Islet of Langerhans (tissue), 1 donor: Measurements from ENCODE around the gene ZNF804A.
"Not testable (repeated sequence)": the region's sequence is repeated elsewhere in the genome, so short reads cannot be mapped to it uniquely, and the experiment has no call there.

Experiments used
- FAIRE-seq: peaks from one replicate; lab custom pipeline; 2011; peaks lifted over from hg19 to GRCh38; lab: Jason Lieb, UNC

The ZNF804A gene

GRCh38 chr2:184834699-184835397 is 236.5 kb downstream of the ZNF804A start:
- no peak for FAIRE-seq

- no peak for FAIRE-seq
These were observed 237.0 kb downstream of the ZNF804A start for GRCh38 chr2:184835398-184835715.

- FAIRE-seq, result no peak
These were observed 249.0 kb downstream of the ZNF804A start for GRCh38 chr2:184847331-184847730.

GRCh38 chr2:184849516-184849915 is 251.2 kb downstream of the ZNF804A start:
- no peak for FAIRE-seq

- no peak for FAIRE-seq
These were observed 253.2 kb downstream of the ZNF804A start for GRCh38 chr2:184851576-184851975.

GRCh38 chr2:184859187-184859586 is 260.9 kb downstream of the ZNF804A start:
- FAIRE-seq, result no peak

GRCh38 chr2:184860744-184861143 is 262.4 kb downstream of the ZNF804A start:
- no peak for FAIRE-seq

- FAIRE-seq, result no peak
These were observed 276.9 kb downstream of the ZNF804A start for GRCh38 chr2:184875212-184875611.

GRCh38 chr2:184875911-184876310 is 277.6 kb downstream of the ZNF804A start:
- no peak for FAIRE-seq

- no peak for FAIRE-seq
These were observed 279.6 kb downstream of the ZNF804A start for GRCh38 chr2:184877909-184878308.

GRCh38 chr2:184879671-184880070 is 281.3 kb downstream of the ZNF804A start:
- FAIRE-seq, result no peak

GRCh38 chr2:184886585-184886984 is 288.3 kb downstream of the ZNF804A start:
- FAIRE-seq, result not testable (repeated sequence)

GRCh38 chr2:184890311-184890710 is 292.0 kb downstream of the ZNF804A start:
- no peak for FAIRE-seq

- no peak for FAIRE-seq
These were observed 306.7 kb downstream of the ZNF804A start for GRCh38 chr2:184904991-184905390.

GRCh38 chr2:184906160-184906559 is 307.8 kb downstream of the ZNF804A start:
- no peak for FAIRE-seq

GRCh38 chr2:184906709-184907108 is 308.4 kb downstream of the ZNF804A start:
- no peak for FAIRE-seq

GRCh38 chr2:184908966-184909365 is 310.6 kb downstream of the ZNF804A start:
- FAIRE-seq, result no peak

- FAIRE-seq, result no peak
These were observed 322.2 kb downstream of the ZNF804A start for GRCh38 chr2:184920451-184920965.

GRCh38 chr2:184921676-184922075 is 323.3 kb downstream of the ZNF804A start:
- FAIRE-seq, result no peak

- FAIRE-seq, result no peak
These were observed 325.4 kb downstream of the ZNF804A start for GRCh38 chr2:184923751-184924150.

GRCh38 chr2:184927040-184927439 is 328.7 kb downstream of the ZNF804A start:
- FAIRE-seq, result no peak

- FAIRE-seq, result no peak
These were observed 338.4 kb downstream of the ZNF804A start for GRCh38 chr2:184936761-184937160.

GRCh38 chr2:184938221-184938985 is 340.1 kb downstream of the ZNF804A start:
- FAIRE-seq, result no peak

GRCh38 chr2:184945326-184945725 is 347.0 kb downstream of the ZNF804A start:
- no peak for FAIRE-seq
